H1 (cell line): ENCODE results near the gene LRP11. TPM values are rescaled to one million over a fixed set of nuclear protein-coding genes. Genes with fewer than 3 reads are reported as not detected.
A peak's percentile ranks its signal among the peaks of the same experiment; 100 is the strongest.

ENCODE experiments used
- CTCF ChIA-PET: fragments of 300-600 bp; sonication (Branson Sonifier 250); formaldehyde crosslinking; loops from one replicate; lab custom pipeline; 2021; ENCODE audit not compliant: partially characterized antibody; lab: Charles Lee
- POLR2A ChIA-PET: fragments of 300-600 bp; sonication (Branson Sonifier 250); formaldehyde crosslinking; loops from one replicate; lab custom pipeline; 2021; ENCODE audit warnings: inconsistent platforms; ENCODE audit not compliant: partially characterized antibody; lab: Charles Lee
- DNase-seq, 2 experiments: peaks; one replicate each; pipeline versions ENCODE4 v3.0.0 to v3.0.0-alpha.2; 2010 to 2022; ENCODE audit warnings: low spot score in 2 of 2, low read depth in 1 of 2, mixed read lengths in 1 of 2
- FAIRE-seq: peaks from 2 replicates; lab custom pipeline; 2011; peaks lifted over from hg19 to GRCh38; lab: Jason Lieb, UNC
- H2AFZ ChIP-seq: 2 replicates; pipeline ENCODE4 v1.8.1; 2012; ENCODE audit warnings: low read length, inconsistent platforms
- H2AK5ac ChIP-seq: 2 replicates; pipeline ENCODE4 v1.6.1; 2013; ENCODE audit warnings: low read depth, low read length
- H2BK120ac ChIP-seq: replicated peaks from 2 replicates; pipeline ENCODE3; 2013; ENCODE audit warnings: low read depth, low read length, inconsistent platforms
- H2BK12ac ChIP-seq: 2 replicates; pipeline ENCODE4 v1.6.1; 2013; ENCODE audit warnings: low read depth, low read length
- H2BK15ac ChIP-seq: 2 replicates; pipeline ENCODE4 v1.6.1; 2013; ENCODE audit warnings: low read length
- H2BK20ac ChIP-seq: 2 replicates; pipeline ENCODE4 v1.6.1; 2013; ENCODE audit warnings: low read length
- H2BK5ac ChIP-seq: 2 replicates; pipeline ENCODE4 v1.6.1; 2013; ENCODE audit warnings: low read depth, low read length
- H3K14ac ChIP-seq: 2 replicates; pipeline ENCODE4 v1.6.1; 2013; ENCODE audit warnings: inconsistent platforms; ENCODE audit not compliant: insufficient read length
- H3K18ac ChIP-seq: 2 replicates; pipeline ENCODE4 v1.6.1; 2013; ENCODE audit warnings: low read length; ENCODE audit errors: extremely low read depth
- H3K23ac ChIP-seq: 2 replicates; pipeline ENCODE4 v1.6.1; 2013; ENCODE audit warnings: inconsistent platforms; ENCODE audit not compliant: insufficient read length
- H3K23me2 ChIP-seq: 2 replicates; pipeline ENCODE4 v1.6.1; 2013; ENCODE audit warnings: low read depth, low read length
- H3K27ac ChIP-seq: 2 replicates; pipeline ENCODE4 v1.6.1; 2011; ENCODE audit warnings: low read depth, low read length, inconsistent platforms
- H3K27me3 ChIP-seq, 4 experiments: replicated peaks in 1 of 4; 1 replicate in 1 of 4; 2 replicates in 3 of 4; pipeline versions ENCODE4 v1.6.1 to v1.8.1; 2011 to 2013; ENCODE audit warnings: low read length in 3 of 4, mild to moderate bottlenecking in 3 of 4, inconsistent platforms in 2 of 4, mixed read lengths in 2 of 4, moderate library complexity in 1 of 4; ENCODE audit not compliant: control insufficient read depth in 3 of 4, insufficient read depth in 3 of 4; ENCODE audit errors: extremely low read depth in 1 of 4
- H3K36me3 ChIP-seq, 4 experiments: 2 replicates each; pipeline versions ENCODE4 v1.6.1 to v1.8.1; 2011 to 2013; ENCODE audit warnings: mild to moderate bottlenecking in 4 of 4, low read length in 3 of 4, moderate library complexity in 2 of 4, control low read depth in 1 of 4, inconsistent platforms in 1 of 4; ENCODE audit not compliant: insufficient read depth in 4 of 4, control insufficient read depth in 2 of 4
- H3K4ac ChIP-seq: replicated peaks from 2 replicates; pipeline ENCODE3; 2013; ENCODE audit warnings: low read length, low read depth, mixed read lengths, inconsistent platforms; ENCODE audit not compliant: insufficient read length
- H3K4me1 ChIP-seq, 4 experiments: replicated peaks in 1 of 4; 1 replicate in 1 of 4; 2 replicates in 3 of 4; pipeline versions ENCODE4 v1.6.1 to v1.8.1; 2011 to 2013; ENCODE audit warnings: low read length in 3 of 4, inconsistent platforms in 2 of 4, mixed read lengths in 1 of 4; ENCODE audit not compliant: insufficient read depth in 4 of 4, control insufficient read depth in 3 of 4
- H3K4me2 ChIP-seq, 2 experiments: 2 replicates each; pipeline versions ENCODE4 v1.6.1 to v1.8.1; 2011 to 2013; ENCODE audit warnings: low read depth in 2 of 2, low read length in 2 of 2, control low read depth in 1 of 2, inconsistent platforms in 1 of 2, mild to moderate bottlenecking in 1 of 2; ENCODE audit not compliant: insufficient read depth in 1 of 2
- H3K4me3 ChIP-seq, 4 experiments: fragments of 200-600, 300-600 bp in 1 of 4; sonication (generic), shearing (Covaris generic), sonication (Bioruptor Twin) in 1 of 4; 2 replicates each; pipeline versions ENCODE4 v1.5.1 to v1.8.1; 2011 to 2016; ENCODE audit warnings: low read length in 4 of 4, low read depth in 3 of 4, control low read depth in 2 of 4, inconsistent platforms in 2 of 4, mild to moderate bottlenecking in 2 of 4, mixed read lengths in 1 of 4, moderate library complexity in 1 of 4; ENCODE audit not compliant: insufficient read depth in 2 of 4; ENCODE audit errors: extremely low read depth in 1 of 4
- H3K56ac ChIP-seq: replicated peaks from 2 replicates; pipeline ENCODE3; 2013; ENCODE audit warnings: low read depth, mild to moderate bottlenecking, mixed read lengths, low read length, inconsistent platforms; ENCODE audit not compliant: insufficient read length
- H3K79me1 ChIP-seq: 2 replicates; pipeline ENCODE4 v1.6.1; 2013; ENCODE audit warnings: low read depth, low read length, control low read depth
- H3K79me2 ChIP-seq, 2 experiments: 2 replicates each; pipeline versions ENCODE4 v1.6.1 to v1.8.1; 2012 to 2013; ENCODE audit warnings: low read length in 2 of 2, mild to moderate bottlenecking in 2 of 2, inconsistent platforms in 1 of 2; ENCODE audit not compliant: insufficient read depth in 2 of 2, control insufficient read depth in 1 of 2
- H3K9ac ChIP-seq, 4 experiments: replicated peaks in 1 of 4; 1 replicate in 1 of 4; 2 replicates in 3 of 4; pipeline versions ENCODE4 v1.6.1 to v1.8.1; 2011 to 2013; ENCODE audit warnings: low read depth in 3 of 4, low read length in 3 of 4, control low read depth in 2 of 4, mild to moderate bottlenecking in 2 of 4, moderate library complexity in 2 of 4, inconsistent platforms in 1 of 4; ENCODE audit errors: extremely low read depth in 1 of 4
- H3K9me3 ChIP-seq, 2 experiments: 2 replicates each; pipeline versions ENCODE4 v1.6.1 to v1.8.1; 2012 to 2013; ENCODE audit warnings: mild to moderate bottlenecking in 2 of 2, moderate library complexity in 2 of 2, control low read depth in 1 of 2, inconsistent platforms in 1 of 2, low read depth in 1 of 2, low read length in 1 of 2, mixed read lengths in 1 of 2; ENCODE audit not compliant: insufficient read depth in 2 of 2
- H4K20me1 ChIP-seq, 2 experiments: replicated peaks in 1 of 2; 2 replicates each; pipeline versions ENCODE3 to v1.8.1; 2011 to 2013; ENCODE audit warnings: inconsistent platforms in 2 of 2, low read length in 2 of 2, mild to moderate bottlenecking in 1 of 2; ENCODE audit not compliant: insufficient read depth in 2 of 2, control insufficient read depth in 1 of 2
- H4K5ac ChIP-seq: 2 replicates; pipeline ENCODE4 v1.6.1; 2013; ENCODE audit warnings: low read length, low read depth, mixed read lengths, inconsistent platforms; ENCODE audit not compliant: insufficient read length
- H4K8ac ChIP-seq: 2 replicates; pipeline ENCODE4 v1.8.0; 2013; ENCODE audit warnings: mild to moderate bottlenecking, moderate library complexity, low read length, inconsistent platforms; ENCODE audit not compliant: insufficient read depth; ENCODE audit errors: extremely low read depth
- H4K91ac ChIP-seq: replicated peaks from 2 replicates; pipeline ENCODE3; 2013; ENCODE audit warnings: low read length, mixed read lengths, inconsistent platforms; ENCODE audit not compliant: insufficient read length
- CEBPB ChIP-seq: IDR thresholded peaks from 2 replicates; pipeline ENCODE4 v1.6.1; 2012; ENCODE audit warnings: low read depth, low read length
- CTCF ChIP-seq, 3 experiments: IDR thresholded peaks; 1 replicate in 2 of 3; 2 replicates in 1 of 3; pipeline versions ENCODE4 v1.5.1 to v1.6.1; 2011; ENCODE audit warnings: low read length in 3 of 3, mild to moderate bottlenecking in 3 of 3, inconsistent platforms in 2 of 3, low read depth in 1 of 3, moderate library complexity in 1 of 3; ENCODE audit not compliant: insufficient read depth in 1 of 3; ENCODE audit errors: control extremely low read depth in 1 of 3
- HDAC2 ChIP-seq, 2 experiments: fragments of 300-600 bp in 1 of 2; sonication (generic) in 1 of 2; IDR thresholded peaks; 2 replicates each; pipeline ENCODE4 v1.6.1; 2011 to 2012; ENCODE audit warnings: low read depth in 2 of 2, low read length in 2 of 2, mild to moderate bottlenecking in 2 of 2, moderate library complexity in 2 of 2, borderline replicate concordance in 1 of 2, inconsistent platforms in 1 of 2
- KDM4A ChIP-seq: IDR thresholded peaks from one replicate; pipeline ENCODE4 v1.7.1; 2012; ENCODE audit warnings: low read depth, mild to moderate bottlenecking, moderate library complexity, low read length, inconsistent platforms; ENCODE audit not compliant: severe bottlenecking
- MAX ChIP-seq: IDR thresholded peaks from 2 replicates; pipeline ENCODE4 v1.6.1; 2012; ENCODE audit warnings: inconsistent platforms
- NRF1 ChIP-seq: IDR thresholded peaks from 2 replicates; pipeline ENCODE4 v1.6.1; 2011; ENCODE audit warnings: mild to moderate bottlenecking, low read depth, low read length, improper control_type of control experiment
- RXRA ChIP-seq: IDR thresholded peaks from 2 replicates; pipeline ENCODE4 v1.6.1; 2011; ENCODE audit warnings: low read depth, mild to moderate bottlenecking, low read length, moderate library complexity; ENCODE audit not compliant: insufficient read depth
- SIN3A ChIP-seq, 2 experiments: IDR thresholded peaks in 1 of 2; conservative IDR thresholded peaks in 1 of 2; 2 replicates each; pipeline ENCODE4 v1.6.1; 2011 to 2012; ENCODE audit warnings: low read length in 2 of 2, improper control_type of control experiment in 1 of 2, low read depth in 1 of 2, mild to moderate bottlenecking in 1 of 2
- SIRT6 ChIP-seq: IDR thresholded peaks from one replicate; pipeline ENCODE4 v1.7.1; 2012; ENCODE audit warnings: low read length, inconsistent platforms
- SIX5 ChIP-seq: IDR thresholded peaks from 2 replicates; pipeline ENCODE4 v1.6.1; 2011; ENCODE audit warnings: mild to moderate bottlenecking, low read depth, low read length
- WGBS, 2 experiments: shearing (Covaris generic) in 1 of 2; methylation state at CpG; one replicate each; pipeline versions ENCODE4 v1.1.6 to v1.1.7; 2013 to 2015; ENCODE audit warnings: low lambda C conversion rate in 2 of 2, mixed read lengths in 2 of 2, inconsistent platforms in 1 of 2, low coverage in 1 of 2, missing lambda C conversion rate in 1 of 2; ENCODE audit not compliant: insufficient replicate concordance in 2 of 2, insufficient coverage in 1 of 2, insufficient read length in 1 of 2; ENCODE audit errors: extremely low coverage in 1 of 2, missing lambda C conversion rate in 1 of 2; 5-methylcytosine and 5-hydroxymethylcytosine counted together
- polyA plus RNA-seq, 7 experiments: library from polyadenylated mRNA; depleted of rRNA in 3 of 7; stranded (reverse) in 5 of 7; unstranded in 2 of 7; fragments of >200 nt in 5 of 7; fragments of 200-250 nt in 2 of 7; gene quantifications; 1 replicate in 5 of 7; 2 replicates in 1 of 7; 4 replicates in 1 of 7; pipeline versions ENCODE4 v1.2.1 to v1.2.3, GENCODE V29; 2011 to 2013; ENCODE audit warnings: missing spikeins in 2 of 7, mixed read lengths in 2 of 7
- total RNA-seq: library from RNA; stranded (reverse); fragmentation: NEBNext Ultra II Directional; extraction: Animal tissue kit (Norgen Biotek cat#: 25700); gene quantifications from 2 replicates; pipeline ENCODE4 v1.2.1, GENCODE V29; 2021

The LRP11 gene
- total and polyA plus RNA-seq, 2 of the 8 experiments (the other 6 are each of a cell fraction or from before 2014, with no cell fraction given) = 11.0 to 20.0 TPM

- Histone ChIP-seq H2AFZ (no peak overlapping the region), H2BK5ac (no peak overlapping the region), H3K23me2 (no peaks in the 10 kb centered on the region; the same call in 1 of the 2 replicates), H2BK12ac (no peak overlapping the region), H3K14ac (no peak overlapping the region), H2BK15ac (peak overlapping the region; percentile 72; the same call in 1 of the 2 replicates), H3K56ac (no peak overlapping the region), H3K79me1 (no peaks in the 10 kb centered on the region), H4K5ac (no peak overlapping the region), H4K91ac (no peak overlapping the region), H3K23ac (no peak overlapping the region), H3K18ac (no peak overlapping the region), H4K20me1 (no peaks in the 10 kb centered on the region), H3K4me2 (no peak overlapping the region), H2AK5ac (no peak overlapping the region), H3K4me1 (peaks cover 0 to 4% (median 0%) of the 10 kb centered on the region in 4 experiments; a peak in 2 of 7 replicates), H2BK120ac (no peak overlapping the region), H4K8ac (no peak overlapping the region), H3K4ac (no peak overlapping the region), H3K79me2 (no peaks in the 10 kb centered on the region), H2BK20ac (no peak overlapping the region), H3K27ac (no peak overlapping the region), H3K27me3 (no peaks in the 10 kb centered on the region), H3K9me3 (no peaks in the 10 kb centered on the region), H3K4me3 (no peak overlapping the region), H3K36me3 (no peaks in the 10 kb centered on the region), H3K9ac (no peak overlapping the region)
- no peak for FAIRE-seq
- CTCF ChIA-PET = interaction anchor here (0.8 to 2.9 kb wide), 8 partner anchors 10 to 292 kb away, joined by 3 to 15 read pairs (median 4); no protein-coding TSS in a partner anchor
- POLR2A ChIA-PET = interaction anchor here (1.1 kb wide), 1 partner anchor 10 kb away, joined by 3 read pairs; no protein-coding TSS in a partner anchor
- 91% methylated on average over 5 of the region's 5 CpGs; no CpG with 5 or more reads in 1 of the 2 experiments for WGBS, 2 experiments
- DNase-seq = no peak
- TF ChIP-seq KDM4A = no peak
- TF ChIP-seq SIRT6 = no peak
- no peak for TF ChIP-seq HDAC2 (IDR thresholded peaks at IDR 0.05; ENCODE audit: borderline replicate concordance in 1 of 2, low read depth in 2 of 2, low read length in 2 of 2)
- no peak for TF ChIP-seq RXRA
- no peak for TF ChIP-seq CEBPB
- no peak for TF ChIP-seq SIN3A (conservative IDR thresholded peaks at IDR 0.05 in 1 of 2, IDR thresholded peaks at IDR 0.05 in 1 of 2; ENCODE audit: low read depth in 1 of 2, low read length in 2 of 2)
- TF ChIP-seq MAX = no peak
- no peak for TF ChIP-seq CTCF (IDR thresholded peaks at IDR 0.05; ENCODE audit: control extremely low read depth in 1 of 3, insufficient read depth in 1 of 3, low read depth in 1 of 3, low read length in 3 of 3)
- no peak for TF ChIP-seq NRF1
- TF ChIP-seq SIX5 = no peak
Measured at GRCh38 chr6:149895833-149896271, 31.7 kb upstream of the LRP11 start.
